Colonic mucosa (tissue), 4 donors: ENCODE measurements around the gene HNRNPA1. TPM values are rescaled to one million over a fixed set of nuclear protein-coding genes. Genes with fewer than 3 reads are reported as not detected.

ENCODE experiments used
- DNase-seq: peaks from one replicate; pipeline ENCODE4 v3.0.0-alpha.2; 2020
- H3K27ac ChIP-seq: fragments of 200-600 bp; one replicate; pipeline ENCODE4 v1.8.0; 2021
- H3K27me3 ChIP-seq: fragments of 200-600 bp; one replicate; pipeline ENCODE4 v1.8.0; 2021
- H3K36me3 ChIP-seq: fragments of 200-600 bp; one replicate; pipeline ENCODE4 v1.8.0; 2021
- H3K4me1 ChIP-seq: fragments of 200-600 bp; one replicate; pipeline ENCODE4 v1.8.0; 2021; ENCODE audit warnings: mild to moderate bottlenecking
- H3K4me3 ChIP-seq: fragments of 200-600 bp; one replicate; pipeline ENCODE4 v1.8.0; 2021
- H3K9ac ChIP-seq, 2 donors: one replicate each; pipeline ENCODE4 v1.7.0; 2013; ENCODE audit warnings: control low read depth in 2 of 2, low read depth in 2 of 2, low read length in 2 of 2
- H3K9me3 ChIP-seq: fragments of 200-600 bp; one replicate; pipeline ENCODE4 v1.8.0; 2021
- intact Hi-C: fragments of 100-400 bp; cut with DNase I; formaldehyde crosslinking; loops from one replicate; pipeline ENCODE4 v1.14.1; 2022
- total RNA-seq, 2 donors: library from RNA; stranded (reverse); fragmentation: NEBNext Ultra II Directional in 1 of 2; extraction: Animal tissue kit (Norgen Biotek cat#: 25700) in 1 of 2; gene quantifications; one replicate each; pipeline ENCODE4 v1.2.1, GENCODE V29; 2021
- TF ChIP-seq, protein P1 (sequence below): fragments of 200-600 bp; IDR thresholded peaks from one replicate; pipeline ENCODE4 v1.8.0; 2022; ENCODE audit warnings: antibody characterized with exemption, mild to moderate bottlenecking
- donor health status: healthy.
- donor health status: DM: no; HTN: no; CAD: no.
- donor health status: DM: no; HTN: no; CAD: no.

The HNRNPA1 gene
- total RNA-seq, 2 donors from 2014 or later, result 716 to 1,090 TPM

GRCh38 chr12:54265364-54265812, 15.1 kb upstream of the HNRNPA1 start:
- H3K4me1 ChIP-seq, result no peaks in the 10 kb centered on the region
- DNase-seq, result no peak
- intact Hi-C loops, result no loop called here

GRCh38 chr12:54266852-54267251, 13.7 kb upstream of the HNRNPA1 start:
- Histone ChIP-seq H3K27me3 (no peaks in the 10 kb centered on the region), H3K27ac (no peak overlapping the region), H3K9me3 (no peaks in the 10 kb centered on the region), H3K4me3 (no peak overlapping the region), H3K4me1 (no peaks in the 10 kb centered on the region), H3K36me3 (no peaks in the 10 kb centered on the region), H3K9ac (no peak overlapping the region)
- no peak for DNase-seq
- TF ChIP-seq, protein P1, sequence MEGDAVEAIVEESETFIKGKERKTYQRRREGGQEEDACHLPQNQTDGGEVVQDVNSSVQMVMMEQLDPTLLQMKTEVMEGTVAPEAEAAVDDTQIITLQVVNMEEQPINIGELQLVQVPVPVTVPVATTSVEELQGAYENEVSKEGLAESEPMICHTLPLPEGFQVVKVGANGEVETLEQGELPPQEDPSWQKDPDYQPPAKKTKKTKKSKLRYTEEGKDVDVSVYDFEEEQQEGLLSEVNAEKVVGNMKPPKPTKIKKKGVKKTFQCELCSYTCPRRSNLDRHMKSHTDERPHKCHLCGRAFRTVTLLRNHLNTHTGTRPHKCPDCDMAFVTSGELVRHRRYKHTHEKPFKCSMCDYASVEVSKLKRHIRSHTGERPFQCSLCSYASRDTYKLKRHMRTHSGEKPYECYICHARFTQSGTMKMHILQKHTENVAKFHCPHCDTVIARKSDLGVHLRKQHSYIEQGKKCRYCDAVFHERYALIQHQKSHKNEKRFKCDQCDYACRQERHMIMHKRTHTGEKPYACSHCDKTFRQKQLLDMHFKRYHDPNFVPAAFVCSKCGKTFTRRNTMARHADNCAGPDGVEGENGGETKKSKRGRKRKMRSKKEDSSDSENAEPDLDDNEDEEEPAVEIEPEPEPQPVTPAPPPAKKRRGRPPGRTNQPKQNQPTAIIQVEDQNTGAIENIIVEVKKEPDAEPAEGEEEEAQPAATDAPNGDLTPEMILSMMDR, result no peak
- intact Hi-C loops, result no loop called here

More at GRCh38 chr12:54265364-54265812, 15.1 kb upstream of the HNRNPA1 start:
- TF ChIP-seq, protein P1, result no peak
- no peaks in the 10 kb centered on the region for H3K27me3 ChIP-seq
- no peak overlapping the region for H3K4me3 ChIP-seq
- no peak overlapping the region for H3K9ac ChIP-seq
- no peak overlapping the region for H3K27ac ChIP-seq
- H3K36me3 ChIP-seq, result no peaks in the 10 kb centered on the region
- H3K9me3 ChIP-seq, result no peaks in the 10 kb centered on the region

DNA sequence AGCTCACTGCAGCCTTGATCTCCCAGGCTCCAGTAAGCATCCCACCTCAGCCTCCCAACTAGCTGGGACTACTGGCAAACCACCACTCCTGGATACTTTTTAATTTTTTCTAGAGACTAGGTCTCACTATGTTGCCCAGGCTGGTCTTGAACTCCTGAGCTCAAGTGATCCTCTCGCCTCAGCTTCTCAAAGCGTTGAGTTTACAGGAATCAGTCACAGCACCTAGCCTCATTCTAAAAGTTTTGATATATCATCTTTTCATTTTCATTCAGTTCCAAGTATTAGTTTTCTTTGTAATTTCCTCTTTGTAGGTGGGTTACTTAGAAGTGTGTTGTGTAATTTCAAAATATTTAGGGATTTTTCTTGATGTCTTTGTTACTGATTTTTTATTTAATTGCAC, 10.2 kb upstream of the HNRNPA1 start:
- no peak overlapping the region for H3K9ac ChIP-seq
- H3K4me3 ChIP-seq, result no peak overlapping the region
- no peaks in the 10 kb centered on the region for H3K9me3 ChIP-seq
- H3K4me1 ChIP-seq, result no peaks in the 10 kb centered on the region
- intact Hi-C loops, result no loop called here
- H3K27me3 ChIP-seq, result no peaks in the 10 kb centered on the region
- no peak for DNase-seq
- no peak overlapping the region for H3K27ac ChIP-seq
- TF ChIP-seq, protein P1, result no peak
- H3K36me3 ChIP-seq, result no peaks in the 10 kb centered on the region

GRCh38 chr12:54272214-54272613, 8.3 kb upstream of the HNRNPA1 start:
- H3K36me3 ChIP-seq, result no peaks in the 10 kb centered on the region
- H3K9ac ChIP-seq, result no peak overlapping the region
- no peak overlapping the region for H3K4me3 ChIP-seq
- intact Hi-C loops, result no loop called here
- TF ChIP-seq, protein P1, result no peak
- DNase-seq, result no peak
- H3K27ac ChIP-seq, result no peak overlapping the region
- H3K9me3 ChIP-seq, result no peaks in the 10 kb centered on the region
- H3K4me1 ChIP-seq, result no peaks in the 10 kb centered on the region
- H3K27me3 ChIP-seq, result no peaks in the 10 kb centered on the region

GRCh38 chr12:54273981-54274380, 6.5 kb upstream of the HNRNPA1 start:
- Histone ChIP-seq H3K36me3 (no peaks in the 10 kb centered on the region), H3K4me1 (no peaks in the 10 kb centered on the region), H3K27ac (no peak overlapping the region), H3K4me3 (no peak overlapping the region), H3K27me3 (no peaks in the 10 kb centered on the region), H3K9me3 (no peaks in the 10 kb centered on the region), H3K9ac (no peak overlapping the region)
- TF ChIP-seq, protein P1, result no peak
- intact Hi-C loops, result no loop called here
- DNase-seq, result no peak
